WERI-Rb-1 (cell line): ENCODE data around the gene CENPC.
"Not testable (repeated sequence)": the region's sequence is repeated elsewhere in the genome, so short reads cannot be mapped to it uniquely, and the experiment has no call there.

ENCODE experiments used
- DNase-seq: peaks from one replicate; pipeline ENCODE4 v3.0.0-alpha.2; 2020
- H3K27ac ChIP-seq: fragments of 250-450 bp; sonication (Bioruptor Pico); 2 replicates; pipeline ENCODE4 v1.5.1; 2020; ENCODE audit warnings: mild to moderate bottlenecking, moderate library complexity
- H3K27me3 ChIP-seq: fragments of 250-450 bp; sonication (Bioruptor Pico); 2 replicates; pipeline ENCODE4 v1.5.1; 2021; ENCODE audit warnings: mild to moderate bottlenecking, low read depth, moderate library complexity; ENCODE audit not compliant: insufficient read depth, severe bottlenecking
- H3K36me3 ChIP-seq: fragments of 250-450 bp; sonication (Bioruptor Pico); 2 replicates; pipeline ENCODE4 v1.5.1; 2020; ENCODE audit warnings: mild to moderate bottlenecking, moderate library complexity
- H3K4me3 ChIP-seq: 2 replicates; pipeline ENCODE4 v1.5.1; 2011; ENCODE audit warnings: low read depth, mild to moderate bottlenecking, control low read depth, low read length
- H3K9me3 ChIP-seq: fragments of 250-450 bp; sonication (Bioruptor Pico); 2 replicates; pipeline ENCODE4 v1.5.1; 2021; ENCODE audit warnings: mild to moderate bottlenecking, moderate library complexity; ENCODE audit not compliant: severe bottlenecking
- CTCF ChIP-seq: IDR thresholded peaks from 2 replicates; pipeline ENCODE4 v1.5.1; 2011; ENCODE audit warnings: low read depth, mild to moderate bottlenecking, control low read depth, inconsistent platforms, low read length

Gene CENPC

DNA sequence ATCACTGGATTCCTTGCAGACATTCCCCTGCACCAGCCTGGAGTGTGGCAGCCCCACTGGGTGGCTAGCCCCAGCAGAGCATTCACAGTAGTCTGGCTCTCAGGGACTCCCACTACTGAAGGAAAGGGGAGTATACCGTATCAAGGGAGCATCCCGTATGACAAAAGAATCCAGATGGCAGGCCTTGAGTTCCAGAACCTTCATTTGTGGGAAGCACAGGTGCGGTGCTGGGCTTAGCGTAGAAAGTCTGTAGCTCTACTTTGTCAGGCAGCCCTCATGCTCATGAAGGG is 79.6 kb downstream of the CENPC start:
- H3K27me3 ChIP-seq, result no peaks in the 10 kb centered on the region
- no peak overlapping the region for H3K4me3 ChIP-seq
- H3K27ac ChIP-seq, result no peak overlapping the region
- no peaks in the 10 kb centered on the region for H3K9me3 ChIP-seq
- peaks cover 8% of the 10 kb centered on the region for H3K36me3 ChIP-seq
- DNase-seq, result no peak
- TF ChIP-seq CTCF, result no peak

GRCh38 chr4:67465032-67465762 is 80.1 kb downstream of the CENPC start:
- Histone ChIP-seq H3K27me3 (no peaks in the 10 kb centered on the region), H3K9me3 (no peaks in the 10 kb centered on the region), H3K27ac (no peak overlapping the region), H3K36me3 (peaks cover 8% of the 10 kb centered on the region), H3K4me3 (no peak overlapping the region)
- no peak for DNase-seq
- no peak for TF ChIP-seq CTCF

GRCh38 chr4:67460574-67460973 is 84.7 kb downstream of the CENPC start:
- no peak for TF ChIP-seq CTCF
- Histone ChIP-seq H3K36me3 (no peaks in the 10 kb centered on the region), H3K9me3 (no peaks in the 10 kb centered on the region), H3K4me3 (no peak overlapping the region), H3K27ac (no peak overlapping the region), H3K27me3 (no peaks in the 10 kb centered on the region)
- no peak for DNase-seq

GRCh38 chr4:67459164-67459563 is 86.1 kb downstream of the CENPC start:
- H3K27ac ChIP-seq, result no peak overlapping the region
- H3K4me3 ChIP-seq, result no peak overlapping the region
- DNase-seq, result no peak
- H3K9me3 ChIP-seq, result no peaks in the 10 kb centered on the region
- no peaks in the 10 kb centered on the region for H3K36me3 ChIP-seq
- H3K27me3 ChIP-seq, result no peaks in the 10 kb centered on the region
- no peak for TF ChIP-seq CTCF

GRCh38 chr4:67456577-67457196 is 88.6 kb downstream of the CENPC start:
- Histone ChIP-seq H3K9me3 (no peaks in the 10 kb centered on the region), H3K27ac (no peak overlapping the region)
- no peak for TF ChIP-seq CTCF

DNA sequence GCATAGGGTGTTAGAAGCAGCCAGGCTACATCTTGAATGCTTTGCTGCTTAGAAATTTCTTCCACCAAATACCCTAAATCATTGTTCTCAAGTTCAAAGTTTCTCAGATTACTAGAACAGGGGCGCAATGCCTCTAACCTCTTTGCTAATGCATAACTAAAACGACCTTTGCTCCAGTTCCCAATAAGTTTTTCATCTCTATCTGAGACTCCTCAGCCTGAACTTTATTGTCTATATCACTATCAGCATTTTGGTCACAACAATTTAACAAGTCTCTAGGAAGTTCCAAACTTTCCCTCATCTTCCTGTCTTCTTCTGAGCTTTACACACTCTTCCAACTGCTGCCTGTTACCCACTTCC is 92.5 kb downstream of the CENPC start:
- not testable (repeated sequence) for DNase-seq, H3K9me3 ChIP-seq, H3K4me3 ChIP-seq, H3K36me3 ChIP-seq, H3K27ac ChIP-seq, H3K27me3 ChIP-seq

More at GRCh38 chr4:67456577-67457196, 88.6 kb downstream of the CENPC start:
- no peaks in the 10 kb centered on the region for H3K27me3 ChIP-seq
- no peaks in the 10 kb centered on the region for H3K36me3 ChIP-seq
- no peak overlapping the region for H3K4me3 ChIP-seq
- DNase-seq, result no peak
